Right renal pelvis (tissue), 4 donors: ENCODE results near the gene PDGFRB. TPM values are rescaled to one million over a fixed set of nuclear protein-coding genes. Genes with fewer than 3 reads are reported as not detected.

Experiments
- DNase-seq, 4 donors: peaks; one replicate each; pipeline ENCODE4 v3.0.0-alpha.2; 2013; ENCODE audit warnings: low read depth in 4 of 4, low spot score in 3 of 4, missing footprints in 1 of 4
- polyA plus RNA-seq, 4 donors: library from polyadenylated mRNA; unstranded; fragments of 120-200 nt; gene quantifications; one replicate each; pipeline ENCODE4 v1.2.1, GENCODE V29; 2013; ENCODE audit not compliant: insufficient read length in 4 of 4

The PDGFRB gene
- polyA plus RNA-seq, 4 donors = 143 to 185 (median 155) TPM

GRCh38 chr5:150133581-150134197 is 22.0 kb downstream of the PDGFRB start:
- no peak for DNase-seq

GRCh38 chr5:150132740-150133139 is 22.9 kb downstream of the PDGFRB start:
- no peak for DNase-seq

- no peak for DNase-seq
Observed at GRCh38 chr5:150131978-150132694, 23.5 kb downstream of the PDGFRB start.

- no peak for DNase-seq
Observed at GRCh38 chr5:150131461-150131860, 24.2 kb downstream of the PDGFRB start.

GRCh38 chr5:150130493-150130922 is 25.1 kb downstream of the PDGFRB start:
- no peak for DNase-seq

GRCh38 chr5:150129813-150130492 is 25.7 kb downstream of the PDGFRB start:
- peak in 1 of 4 donors; percentile 59 for DNase-seq

GRCh38 chr5:150129454-150129812 is 26.2 kb downstream of the PDGFRB start:
- no peak for DNase-seq

- DNase-seq = no peak
Observed at GRCh38 chr5:150126921-150127265, 28.8 kb downstream of the PDGFRB start.

GRCh38 chr5:150126199-150126920 is 29.3 kb downstream of the PDGFRB start:
- no peak for DNase-seq

- no peak for DNase-seq
Observed at GRCh38 chr5:150125334-150125733, 30.3 kb downstream of the PDGFRB start.

- no peak for DNase-seq
Observed at GRCh38 chr5:150124596-150124995, 31.0 kb downstream of the PDGFRB start.

GRCh38 chr5:150124111-150124557 is 31.5 kb downstream of the PDGFRB start:
- DNase-seq = no peak

GRCh38 chr5:150123542-150123941 is 32.1 kb downstream of the PDGFRB start:
- no peak for DNase-seq

GRCh38 chr5:150122536-150123481 is 32.8 kb downstream of the PDGFRB start:
- no peak for DNase-seq

- no peak for DNase-seq
Observed at GRCh38 chr5:150122158-150122510, 33.5 kb downstream of the PDGFRB start.

GRCh38 chr5:150121448-150122157 is 34.0 kb downstream of the PDGFRB start:
- no peak for DNase-seq

GRCh38 chr5:150120617-150121447 is 34.8 kb downstream of the PDGFRB start:
- no peak for DNase-seq

GRCh38 chr5:150120062-150120441 is 35.6 kb downstream of the PDGFRB start:
- DNase-seq = no peak
